Activated T-helper 1 cell treated with anti-CD3 and anti-CD28 coated beads, Interleukin-12 subunit alpha, Interleukin-12 subunit beta, Interleukin-2, Interleukin-4 antibody, amounts not matched to agents 30 ng/mL and 10 ng/mL and 1 ng/mL, durations not matched to agents 14 hours and 24 hours and 36 hours (primary cell): Measurements from ENCODE around the gene C9orf152. TPM values are rescaled to one million over a fixed set of nuclear protein-coding genes. Genes with fewer than 3 reads are reported as not detected.
A peak's percentile ranks its signal among the peaks of the same experiment; 100 is the strongest.

ENCODE experiments used
- DNase-seq: peaks from one replicate; pipeline ENCODE4 v3.0.0; 2021; ENCODE audit warnings: low spot score
- H3K27ac Mint-ChIP-seq: one replicate; pipeline ENCODE4 v1.8.0; 2021; ENCODE audit warnings: mild to moderate bottlenecking, mixed read lengths
- H3K27me3 Mint-ChIP-seq: one replicate; pipeline ENCODE4 v1.8.0; 2022; ENCODE audit warnings: mild to moderate bottlenecking, moderate library complexity, mixed read lengths; ENCODE audit not compliant: insufficient read depth
- H3K36me3 Mint-ChIP-seq: one replicate; pipeline ENCODE4 v1.8.0; 2021; ENCODE audit warnings: low read depth, mixed read lengths
- H3K4me1 Mint-ChIP-seq: one replicate; pipeline ENCODE4 v1.8.0; 2021; ENCODE audit warnings: low read depth, mixed read lengths
- H3K4me3 Mint-ChIP-seq: one replicate; pipeline ENCODE4 v1.8.0; 2021; ENCODE audit warnings: mild to moderate bottlenecking, moderate library complexity, mixed read lengths
- H3K9me3 Mint-ChIP-seq: one replicate; pipeline ENCODE4 v1.8.0; 2021; ENCODE audit warnings: mixed read lengths
- intact Hi-C: fragments of 100-400 bp; cut with micrococcal nuclease; formaldehyde crosslinking; loops from one replicate; pipeline ENCODE4 v1.15.1; 2024
- total RNA-seq: library from RNA; stranded (reverse); gene quantifications from 2 replicates; pipeline ENCODE4 v1.2.3, GENCODE V29; 2022

The C9orf152 gene
- total RNA-seq, 1 donor from 2014 or later, result not detected

GRCh38 chr9:110186254-110186653 lies 21.7 kb downstream of the C9orf152 start:
- Mint-ChIP-seq H3K27ac (no peak overlapping the region), H3K4me1 (peaks cover 13% of the 10 kb centered on the region), H3K36me3 (no peaks in the 10 kb centered on the region), H3K4me3 (no peak overlapping the region), H3K9me3 (no peaks in the 10 kb centered on the region), H3K27me3 (peaks cover 3% of the 10 kb centered on the region)
- intact Hi-C loops, result no loop called here
- DNase-seq, result no peak

- Mint-ChIP-seq H3K27me3 (peaks cover 3% of the 10 kb centered on the region), H3K9me3 (peaks cover 4% of the 10 kb centered on the region), H3K4me3 (no peak overlapping the region), H3K27ac (no peak overlapping the region), H3K36me3 (no peaks in the 10 kb centered on the region), H3K4me1 (peaks cover 16% of the 10 kb centered on the region)
- intact Hi-C loops, result no loop called here
- no peak for DNase-seq
These were observed 22.2 kb downstream of the C9orf152 start for GRCh38 chr9:110185806-110186205.

- Mint-ChIP-seq H3K36me3 (peaks cover 1% of the 10 kb centered on the region), H3K4me3 (no peak overlapping the region), H3K27me3 (peaks cover 3% of the 10 kb centered on the region), H3K4me1 (peaks cover 20% of the 10 kb centered on the region), H3K9me3 (peaks cover 14% of the 10 kb centered on the region), H3K27ac (no peak overlapping the region)
- peak; percentile 44 for DNase-seq
- intact Hi-C loops, result loop anchor here (1.0 to 2.0 kb wide), 4 partner anchors 34 to 1115 kb away; no protein-coding TSS in a partner anchor
These were observed 24.5 kb downstream of the C9orf152 start for GRCh38 chr9:110183208-110184145.

GRCh38 chr9:110180511-110181434 lies 27.2 kb downstream of the C9orf152 start:
- no peak for DNase-seq
- peaks cover 1% of the 10 kb centered on the region for H3K36me3 Mint-ChIP-seq
- no peak overlapping the region for H3K27ac Mint-ChIP-seq
- H3K4me1 Mint-ChIP-seq, result peaks cover 15% of the 10 kb centered on the region
- intact Hi-C loops, result no loop called here
- no peaks in the 10 kb centered on the region for H3K27me3 Mint-ChIP-seq
- no peak overlapping the region for H3K4me3 Mint-ChIP-seq
- peaks cover 14% of the 10 kb centered on the region for H3K9me3 Mint-ChIP-seq

GRCh38 chr9:110179734-110180133 lies 28.2 kb downstream of the C9orf152 start:
- Mint-ChIP-seq H3K4me1 (peaks cover 15% of the 10 kb centered on the region), H3K27me3 (no peaks in the 10 kb centered on the region), H3K27ac (no peak overlapping the region), H3K4me3 (no peak overlapping the region), H3K9me3 (peaks cover 14% of the 10 kb centered on the region), H3K36me3 (peaks cover 1% of the 10 kb centered on the region)
- DNase-seq, result no peak
- intact Hi-C loops, result no loop called here

- H3K4me3 Mint-ChIP-seq, result no peak overlapping the region
- no peak overlapping the region for H3K27ac Mint-ChIP-seq
- peaks cover 14% of the 10 kb centered on the region for H3K9me3 Mint-ChIP-seq
- no peak for DNase-seq
- no peaks in the 10 kb centered on the region for H3K27me3 Mint-ChIP-seq
- intact Hi-C loops, result no loop called here
- peaks cover 20% of the 10 kb centered on the region for H3K4me1 Mint-ChIP-seq
- peaks cover 5% of the 10 kb centered on the region for H3K36me3 Mint-ChIP-seq
These were observed 29.7 kb downstream of the C9orf152 start for GRCh38 chr9:110178281-110178680.

GRCh38 chr9:110175275-110175968 lies 32.5 kb downstream of the C9orf152 start:
- Mint-ChIP-seq H3K27me3 (no peaks in the 10 kb centered on the region), H3K27ac (peak overlapping the region; percentile 77), H3K4me3 (no peak overlapping the region)

GRCh38 chr9:110173322-110173642 lies 34.7 kb downstream of the C9orf152 start:
- H3K4me1 Mint-ChIP-seq, result peaks cover 38% of the 10 kb centered on the region
- H3K27me3 Mint-ChIP-seq, result no peaks in the 10 kb centered on the region
- H3K27ac Mint-ChIP-seq, result peak overlapping the region; percentile 24
- intact Hi-C loops, result no loop called here
- H3K36me3 Mint-ChIP-seq, result peaks cover 37% of the 10 kb centered on the region
- DNase-seq, result no peak
- H3K4me3 Mint-ChIP-seq, result peak overlapping the region; percentile 46
- H3K9me3 Mint-ChIP-seq, result no peaks in the 10 kb centered on the region

More at GRCh38 chr9:110175275-110175968, 32.5 kb downstream of the C9orf152 start:
- Mint-ChIP-seq H3K9me3 (peaks cover 6% of the 10 kb centered on the region), H3K4me1 (peaks cover 32% of the 10 kb centered on the region), H3K36me3 (peaks cover 19% of the 10 kb centered on the region)
- intact Hi-C loops, result no loop called here
- no peak for DNase-seq

GRCh38 chr9:110170357-110171257 lies 37.4 kb downstream of the C9orf152 start:
- Mint-ChIP-seq H3K4me3 (no peak overlapping the region), H3K4me1 (peaks cover 54% of the 10 kb centered on the region), H3K27me3 (no peaks in the 10 kb centered on the region), H3K36me3 (peaks cover 46% of the 10 kb centered on the region), H3K27ac (no peak overlapping the region), H3K9me3 (no peaks in the 10 kb centered on the region)
- intact Hi-C loops, result no loop called here
- DNase-seq, result no peak

- Mint-ChIP-seq H3K27me3 (no peaks in the 10 kb centered on the region), H3K9me3 (no peaks in the 10 kb centered on the region), H3K36me3 (peaks cover 49% of the 10 kb centered on the region), H3K27ac (no peak overlapping the region), H3K4me3 (no peak overlapping the region), H3K4me1 (peaks cover 64% of the 10 kb centered on the region)
- DNase-seq, result no peak
- intact Hi-C loops, result no loop called here
These were observed 39.5 kb downstream of the C9orf152 start for GRCh38 chr9:110168486-110168885.

GRCh38 chr9:110161940-110162339 lies 46.0 kb downstream of the C9orf152 start:
- Mint-ChIP-seq H3K4me3 (peak overlapping the region; percentile 65), H3K27me3 (no peaks in the 10 kb centered on the region), H3K4me1 (peaks cover 84% of the 10 kb centered on the region), H3K36me3 (peaks cover 45% of the 10 kb centered on the region), H3K27ac (peak overlapping the region; percentile 81), H3K9me3 (no peaks in the 10 kb centered on the region)
- no peak for DNase-seq
- intact Hi-C loops, result loop anchor here (2.0 kb wide), 1 partner anchor 13 kb away; no protein-coding TSS in a partner anchor

GRCh38 chr9:110160685-110161084 lies 47.3 kb downstream of the C9orf152 start:
- Mint-ChIP-seq H3K27me3 (no peaks in the 10 kb centered on the region), H3K27ac (peak overlapping the region; percentile 52), H3K4me3 (peak overlapping the region; percentile 47), H3K4me1 (peaks cover 86% of the 10 kb centered on the region), H3K36me3 (peaks cover 49% of the 10 kb centered on the region), H3K9me3 (no peaks in the 10 kb centered on the region)
- intact Hi-C loops, result no loop called here
- no peak for DNase-seq
